ENCODE data around the gene IMMP2L. TPM values are rescaled to one million over a fixed set of nuclear protein-coding genes. Genes with fewer than 3 reads are reported as not detected.

IMMP2L gene
- polyA plus RNA-seq, 1 of the 3 experiments (the other 2 are of a cell fraction) = 10.7 TPM

DNA sequence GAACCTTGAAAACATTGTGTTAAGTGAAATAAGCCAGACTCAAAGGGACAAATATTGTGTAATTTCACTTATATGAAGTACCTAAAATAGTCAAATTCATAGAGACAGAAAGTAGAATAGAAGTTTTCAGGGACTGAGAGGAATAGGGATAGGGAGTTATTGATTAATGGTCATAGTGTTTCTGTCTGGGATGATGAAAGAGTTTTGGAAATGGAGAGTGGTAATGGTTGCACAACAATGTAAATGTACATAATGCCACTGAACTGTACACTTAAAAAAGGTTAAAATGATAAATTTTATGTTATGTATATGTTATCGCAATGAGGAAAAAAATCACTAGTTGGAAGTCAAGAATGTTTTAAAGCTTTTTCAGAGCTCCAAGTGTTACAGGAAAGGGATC is 33.5 kb upstream of the IMMP2L start:
- Histone ChIP-seq H3K79me2 (ENCODE audit: insufficient read depth) (no peaks in the 10 kb centered on the region), H3K36me3 (replicated peaks in 1 of 2; ENCODE audit: control insufficient read depth in 1 of 2, insufficient read depth in 2 of 2, low read length in 1 of 2) (no peaks in the 10 kb centered on the region), H3K4me1 (ENCODE audit: control insufficient read depth in 1 of 2, insufficient read depth in 2 of 2, low read depth in 1 of 2, low read length in 1 of 2) (no peaks in the 10 kb centered on the region; a peak in 1 of 4 replicates), H3K27ac (ENCODE audit: low read depth in 2 of 2, low read length in 1 of 2) (no peak overlapping the region), H4K20me1 (ENCODE audit: insufficient read depth) (no peaks in the 10 kb centered on the region), H3K9me3 (no peaks in the 10 kb centered on the region), H3F3A (replicated peaks; ENCODE audit: insufficient read depth) (no peaks in the 10 kb centered on the region), H3K27me3 (ENCODE audit: insufficient read depth) (no peaks in the 10 kb centered on the region), H3K9me2 (no peaks in the 10 kb centered on the region), H3K9ac (no peak overlapping the region), H3K4me3 (ENCODE audit: low read depth in 2 of 2, low read length in 1 of 2) (no peak overlapping the region), H2AFZ (ENCODE audit: low read depth) (no peak overlapping the region), H3K4me2 (no peak overlapping the region)
- DNase-seq = no peak
- TF ChIP-seq, protein P1, sequence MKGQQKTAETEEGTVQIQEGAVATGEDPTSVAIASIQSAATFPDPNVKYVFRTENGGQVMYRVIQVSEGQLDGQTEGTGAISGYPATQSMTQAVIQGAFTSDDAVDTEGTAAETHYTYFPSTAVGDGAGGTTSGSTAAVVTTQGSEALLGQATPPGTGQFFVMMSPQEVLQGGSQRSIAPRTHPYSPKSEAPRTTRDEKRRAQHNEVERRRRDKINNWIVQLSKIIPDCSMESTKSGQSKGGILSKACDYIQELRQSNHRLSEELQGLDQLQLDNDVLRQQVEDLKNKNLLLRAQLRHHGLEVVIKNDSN (IDR thresholded peaks at IDR 0.05; ENCODE audit: borderline replicate concordance, low read depth) = no peak
- TF ChIP-seq, protein P2, sequence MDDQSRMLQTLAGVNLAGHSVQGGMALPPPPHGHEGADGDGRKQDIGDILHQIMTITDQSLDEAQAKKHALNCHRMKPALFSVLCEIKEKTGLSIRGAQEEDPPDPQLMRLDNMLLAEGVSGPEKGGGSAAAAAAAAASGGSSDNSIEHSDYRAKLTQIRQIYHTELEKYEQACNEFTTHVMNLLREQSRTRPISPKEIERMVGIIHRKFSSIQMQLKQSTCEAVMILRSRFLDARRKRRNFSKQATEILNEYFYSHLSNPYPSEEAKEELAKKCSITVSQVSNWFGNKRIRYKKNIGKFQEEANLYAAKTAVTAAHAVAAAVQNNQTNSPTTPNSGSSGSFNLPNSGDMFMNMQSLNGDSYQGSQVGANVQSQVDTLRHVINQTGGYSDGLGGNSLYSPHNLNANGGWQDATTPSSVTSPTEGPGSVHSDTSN (IDR thresholded peaks at IDR 0.05) = no peak
- TF ChIP-seq RXRA (IDR thresholded peaks at IDR 0.05; ENCODE audit: borderline replicate concordance, low read depth) (no peak), GATA2 (CRISPR knock-in tag; IDR thresholded peaks at IDR 0.05) (no peak), NFIC (IDR thresholded peaks at IDR 0.05; ENCODE audit: borderline replicate concordance) (no peak)
- TF ChIP-seq, protein P3, sequence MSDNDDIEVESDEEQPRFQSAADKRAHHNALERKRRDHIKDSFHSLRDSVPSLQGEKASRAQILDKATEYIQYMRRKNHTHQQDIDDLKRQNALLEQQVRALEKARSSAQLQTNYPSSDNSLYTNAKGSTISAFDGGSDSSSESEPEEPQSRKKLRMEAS (IDR thresholded peaks at IDR 0.05; ENCODE audit: low read depth) = no peak
- WGBS (ENCODE audit: low lambda C conversion rate) = 86% methylated on average over 1 of the region's 1 CpG
- POLR2A ChIA-PET = no interaction called here
- CTCF ChIA-PET = no interaction called here

DNA sequence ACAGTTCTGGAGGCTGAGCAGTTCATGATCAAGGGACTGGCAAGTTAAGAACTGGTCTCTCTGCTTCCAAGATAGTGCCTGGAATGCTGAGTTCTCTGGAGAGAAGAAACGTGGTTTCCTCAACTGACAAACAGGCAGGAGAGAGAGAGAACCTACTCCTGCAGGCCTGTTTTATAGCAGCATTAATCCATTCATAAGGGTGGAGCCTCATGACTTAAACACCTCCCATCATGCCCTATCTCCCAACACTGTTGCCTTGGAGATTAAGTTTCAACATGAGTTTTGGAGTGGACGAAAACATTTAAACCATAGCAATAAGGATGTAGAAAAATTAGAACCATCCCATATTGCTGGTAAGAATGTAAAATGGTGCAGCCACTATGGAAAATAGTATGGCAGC is 32.3 kb upstream of the IMMP2L start:
- Histone ChIP-seq H3K27me3 (ENCODE audit: insufficient read depth) (no peaks in the 10 kb centered on the region), H3F3A (replicated peaks; ENCODE audit: insufficient read depth) (no peaks in the 10 kb centered on the region), H3K4me2 (no peak overlapping the region), H3K27ac (ENCODE audit: low read depth in 2 of 2, low read length in 1 of 2) (no peak overlapping the region), H3K79me2 (ENCODE audit: insufficient read depth) (no peaks in the 10 kb centered on the region), H3K9me3 (no peaks in the 10 kb centered on the region), H3K4me3 (ENCODE audit: low read depth in 2 of 2, low read length in 1 of 2) (no peak overlapping the region), H3K9me2 (no peaks in the 10 kb centered on the region), H4K20me1 (ENCODE audit: insufficient read depth) (no peaks in the 10 kb centered on the region), H2AFZ (ENCODE audit: low read depth) (no peak overlapping the region), H3K4me1 (ENCODE audit: control insufficient read depth in 1 of 2, insufficient read depth in 2 of 2, low read depth in 1 of 2, low read length in 1 of 2) (no peaks in the 10 kb centered on the region; a peak in 1 of 4 replicates), H3K9ac (no peak overlapping the region), H3K36me3 (replicated peaks in 1 of 2; ENCODE audit: control insufficient read depth in 1 of 2, insufficient read depth in 2 of 2, low read length in 1 of 2) (no peaks in the 10 kb centered on the region)
- CTCF ChIA-PET = no interaction called here
- no peak for TF ChIP-seq EZH2phosphoT487 (IDR thresholded peaks at IDR 0.05; ENCODE audit: borderline replicate concordance, low read depth)
- TF ChIP-seq NFIC (IDR thresholded peaks at IDR 0.05; ENCODE audit: borderline replicate concordance) = no peak
- no peak for TF ChIP-seq ELF1 (IDR thresholded peaks at IDR 0.05)
- TF ChIP-seq TCF12 (IDR thresholded peaks at IDR 0.05) = no peak
- no peak for TF ChIP-seq SIN3A (IDR thresholded peaks at IDR 0.05; ENCODE audit: borderline replicate concordance, low read depth, low read length)
- TF ChIP-seq, protein P4, sequence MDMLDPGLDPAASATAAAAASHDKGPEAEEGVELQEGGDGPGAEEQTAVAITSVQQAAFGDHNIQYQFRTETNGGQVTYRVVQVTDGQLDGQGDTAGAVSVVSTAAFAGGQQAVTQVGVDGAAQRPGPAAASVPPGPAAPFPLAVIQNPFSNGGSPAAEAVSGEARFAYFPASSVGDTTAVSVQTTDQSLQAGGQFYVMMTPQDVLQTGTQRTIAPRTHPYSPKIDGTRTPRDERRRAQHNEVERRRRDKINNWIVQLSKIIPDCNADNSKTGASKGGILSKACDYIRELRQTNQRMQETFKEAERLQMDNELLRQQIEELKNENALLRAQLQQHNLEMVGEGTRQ (IDR thresholded peaks at IDR 0.05; ENCODE audit: borderline replicate concordance, low read depth, low read length) = no peak
- DNase-seq = no peak
- POLR2A ChIA-PET = no interaction called here
- 46% methylated on average over 2 of the region's 2 CpGs for WGBS (ENCODE audit: low lambda C conversion rate)

Data from SK-N-SH (cell line).